HG02852 (cell line): ENCODE results near the gene MAU2.
"Not testable (repeated sequence)": the region's sequence is repeated elsewhere in the genome, so short reads cannot be mapped to it uniquely, and the experiment has no call there.

ENCODE experiments used
- ATAC-seq: cut with Tn5 transposase; IDR thresholded peaks from one replicate; pipeline ENCODE4 v1.9.1; 2021; ENCODE audit warnings: mild to moderate bottlenecking, moderate library complexity; ENCODE audit not compliant: unreplicated experiment

MAU2 gene

DNA sequence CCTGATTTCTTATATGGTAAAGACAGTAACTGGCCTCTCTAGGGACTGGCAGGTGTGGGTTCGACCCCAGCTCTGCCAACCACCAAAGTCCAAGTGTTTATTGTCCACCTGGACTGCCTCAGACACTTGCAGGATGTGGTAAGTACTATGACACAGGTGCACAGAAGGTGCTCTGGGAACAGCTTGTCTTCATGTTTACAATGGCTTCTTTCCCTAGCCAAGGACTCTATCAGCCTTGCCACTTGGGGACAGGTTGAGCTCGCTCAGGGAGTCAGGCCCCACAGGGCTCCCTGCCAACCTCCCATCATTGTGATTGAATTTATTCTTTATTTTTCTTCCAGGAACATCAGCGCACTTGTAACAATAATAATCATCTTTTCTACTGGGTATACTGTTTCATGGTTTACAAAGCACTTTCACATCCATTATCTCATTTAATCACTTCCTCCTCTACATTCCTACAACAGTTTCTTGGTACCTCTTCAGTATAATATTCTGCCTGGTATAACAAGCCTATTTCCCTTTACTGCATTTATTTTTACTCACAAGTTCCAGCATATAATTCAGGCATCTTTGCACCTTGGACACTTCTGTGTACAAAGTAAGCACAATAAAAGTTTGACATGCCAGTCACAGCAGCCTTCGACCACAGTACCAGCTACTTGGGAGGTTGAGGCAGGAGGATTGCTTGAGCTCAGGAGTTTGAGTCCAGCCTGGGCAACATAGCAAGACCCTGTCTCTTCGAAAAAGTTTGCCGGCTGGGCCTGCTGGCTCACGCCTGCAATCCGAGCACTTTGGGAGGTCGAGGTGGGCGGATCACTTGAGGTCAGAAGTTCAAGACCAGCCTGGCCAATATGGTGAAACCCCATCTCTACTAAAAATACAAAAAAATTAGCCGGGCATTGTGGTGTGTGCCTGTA lies 60.6 kb downstream of the MAU2 start:
- no peak for ATAC-seq

DNA sequence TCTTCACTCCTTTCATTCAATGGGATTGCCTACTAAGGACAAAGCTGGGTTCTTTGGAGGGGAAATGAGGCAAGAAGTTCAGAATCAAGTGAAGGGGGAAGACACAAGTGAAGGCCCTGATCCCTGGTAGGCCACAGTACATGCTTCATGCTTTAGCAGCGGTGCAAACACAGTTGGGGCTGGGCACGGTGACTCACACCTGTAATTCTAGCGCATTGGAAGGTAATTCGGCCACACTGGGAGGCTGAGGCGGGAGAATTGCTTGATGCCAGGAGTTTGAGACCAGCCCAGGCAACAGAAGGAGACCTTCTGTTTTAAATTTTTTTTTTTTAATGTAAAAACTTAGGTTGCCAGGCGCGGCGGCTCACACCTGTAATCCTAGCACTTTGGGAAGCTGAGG lies 61.5 kb downstream of the MAU2 start:
- ATAC-seq, result no peak

DNA sequence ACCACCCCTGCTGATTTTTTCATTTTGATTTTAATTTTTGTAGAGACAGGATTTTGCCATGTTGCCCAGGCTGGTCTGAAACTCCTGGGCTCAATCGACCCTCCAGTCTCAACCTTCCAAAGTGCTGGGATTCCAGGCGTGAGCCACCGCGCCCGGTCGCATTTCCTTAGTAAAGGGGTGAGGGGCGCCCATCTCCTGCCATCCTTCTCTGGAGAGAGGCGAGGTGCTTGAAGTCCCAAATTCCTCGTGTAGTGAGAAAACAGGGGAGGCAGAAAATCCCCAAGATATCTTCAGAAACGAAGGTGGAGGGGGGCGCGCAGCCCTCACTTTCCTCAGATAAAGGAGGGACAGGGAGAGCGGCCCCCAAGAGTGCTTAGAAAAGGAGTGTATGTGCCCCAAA lies 63.9 kb downstream of the MAU2 start:
- ATAC-seq, result no peak

DNA sequence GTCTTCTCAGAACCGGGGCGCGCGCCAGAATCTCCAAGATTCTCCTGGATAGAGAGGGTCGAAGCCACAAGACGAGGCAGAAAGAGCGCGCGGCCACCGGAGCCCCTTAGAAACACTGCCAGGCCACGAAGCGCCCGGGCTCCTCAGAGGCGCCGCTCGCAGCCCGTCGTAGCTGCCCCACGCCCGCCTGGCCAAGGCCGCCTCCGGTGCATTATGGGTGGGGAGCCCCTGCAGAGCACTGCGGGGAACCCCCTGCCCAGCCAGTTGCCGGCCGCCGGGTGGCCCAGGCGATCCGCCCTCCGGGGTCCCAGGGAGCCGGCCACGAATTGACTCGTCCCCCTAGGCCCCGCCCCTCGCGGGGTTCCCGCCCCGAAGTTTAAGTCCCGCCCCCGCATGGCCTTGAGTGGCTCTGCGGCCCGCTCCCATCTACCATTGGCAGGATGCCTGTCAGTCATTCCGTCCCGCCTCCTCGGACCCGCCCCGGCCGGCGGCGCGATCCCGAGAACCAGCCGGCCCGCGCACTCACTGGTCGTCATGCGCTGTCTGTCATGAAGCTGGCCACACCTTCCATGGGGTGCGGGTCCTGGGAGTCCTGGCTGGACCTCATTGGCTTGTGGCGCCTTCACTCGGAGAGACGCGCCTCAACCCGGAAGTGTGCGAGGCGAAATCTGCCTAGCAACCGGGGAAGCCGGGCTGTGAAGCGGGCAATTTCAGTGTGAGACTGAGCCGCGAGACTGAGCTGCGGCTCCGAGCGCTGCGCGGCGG lies 64.7 kb downstream of the MAU2 start:
- peak; percentile 90 for ATAC-seq

DNA sequence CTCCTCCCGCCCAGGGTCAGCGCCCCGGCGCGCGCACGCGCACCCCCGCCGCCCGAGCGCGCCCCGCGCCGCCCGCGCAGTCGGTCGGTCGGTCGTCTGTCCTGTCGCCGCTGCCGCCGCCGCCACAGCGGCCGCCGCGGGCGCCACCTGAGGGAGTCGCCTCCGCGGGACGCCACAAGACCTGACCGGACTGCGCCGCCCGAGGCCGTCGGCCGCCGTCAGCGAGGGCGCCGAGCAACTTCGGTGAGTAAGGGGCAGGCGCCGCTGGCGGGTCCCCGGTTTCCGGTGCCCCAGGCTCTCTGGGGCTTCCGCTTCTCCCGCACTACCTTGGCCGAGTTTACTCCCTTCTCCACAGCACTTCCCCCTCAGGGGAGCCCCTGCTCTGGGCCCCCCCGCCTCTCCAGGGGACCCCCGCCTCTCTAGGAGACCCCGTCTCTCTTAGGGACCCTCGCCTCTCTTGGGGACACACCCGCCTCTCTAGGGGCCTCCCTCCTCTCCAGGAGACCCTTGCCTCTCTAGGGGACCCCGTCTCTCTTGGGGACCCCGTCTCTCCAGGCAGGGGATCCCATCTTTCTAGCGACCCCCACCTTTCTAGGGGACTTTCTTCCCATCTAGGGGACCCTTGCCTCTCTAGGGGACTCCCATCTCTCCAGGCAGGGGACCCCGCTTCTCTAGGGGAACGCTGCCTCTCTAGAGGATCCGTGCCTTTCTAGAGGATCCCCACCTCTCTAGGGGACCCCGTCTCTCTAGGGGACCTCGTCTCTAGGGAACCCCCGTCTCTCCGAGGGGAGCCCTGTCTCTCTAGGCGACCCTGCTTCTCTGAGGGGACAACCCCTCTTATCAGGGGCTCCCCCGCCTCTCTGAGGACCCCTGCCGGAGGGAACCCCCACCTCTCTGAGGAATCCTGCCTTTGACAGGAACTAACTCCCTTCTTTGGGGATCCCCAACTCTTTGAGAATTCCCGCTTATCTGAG lies 65.6 kb downstream of the MAU2 start:
- peak; percentile 18 for ATAC-seq

DNA sequence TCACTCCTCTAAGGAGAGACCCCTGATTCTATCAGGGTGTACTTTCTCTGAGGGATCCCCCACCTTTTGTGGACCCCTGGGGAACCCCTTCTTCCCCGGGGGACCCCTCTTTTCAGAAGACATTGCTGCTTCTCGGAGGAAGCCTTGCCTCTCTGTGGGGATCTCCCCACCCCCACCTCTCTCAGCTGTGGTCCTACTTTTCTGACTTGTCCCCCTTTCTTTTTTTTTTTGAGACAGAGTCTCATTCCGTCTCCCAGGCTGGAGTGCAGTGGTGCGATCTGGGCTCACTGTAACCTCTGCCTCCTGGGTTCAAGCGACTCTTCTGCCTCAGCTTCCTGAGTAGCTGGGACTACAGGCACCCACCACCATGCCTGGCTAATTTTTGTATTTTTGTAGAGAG lies 66.5 kb downstream of the MAU2 start:
- no peak for ATAC-seq

DNA sequence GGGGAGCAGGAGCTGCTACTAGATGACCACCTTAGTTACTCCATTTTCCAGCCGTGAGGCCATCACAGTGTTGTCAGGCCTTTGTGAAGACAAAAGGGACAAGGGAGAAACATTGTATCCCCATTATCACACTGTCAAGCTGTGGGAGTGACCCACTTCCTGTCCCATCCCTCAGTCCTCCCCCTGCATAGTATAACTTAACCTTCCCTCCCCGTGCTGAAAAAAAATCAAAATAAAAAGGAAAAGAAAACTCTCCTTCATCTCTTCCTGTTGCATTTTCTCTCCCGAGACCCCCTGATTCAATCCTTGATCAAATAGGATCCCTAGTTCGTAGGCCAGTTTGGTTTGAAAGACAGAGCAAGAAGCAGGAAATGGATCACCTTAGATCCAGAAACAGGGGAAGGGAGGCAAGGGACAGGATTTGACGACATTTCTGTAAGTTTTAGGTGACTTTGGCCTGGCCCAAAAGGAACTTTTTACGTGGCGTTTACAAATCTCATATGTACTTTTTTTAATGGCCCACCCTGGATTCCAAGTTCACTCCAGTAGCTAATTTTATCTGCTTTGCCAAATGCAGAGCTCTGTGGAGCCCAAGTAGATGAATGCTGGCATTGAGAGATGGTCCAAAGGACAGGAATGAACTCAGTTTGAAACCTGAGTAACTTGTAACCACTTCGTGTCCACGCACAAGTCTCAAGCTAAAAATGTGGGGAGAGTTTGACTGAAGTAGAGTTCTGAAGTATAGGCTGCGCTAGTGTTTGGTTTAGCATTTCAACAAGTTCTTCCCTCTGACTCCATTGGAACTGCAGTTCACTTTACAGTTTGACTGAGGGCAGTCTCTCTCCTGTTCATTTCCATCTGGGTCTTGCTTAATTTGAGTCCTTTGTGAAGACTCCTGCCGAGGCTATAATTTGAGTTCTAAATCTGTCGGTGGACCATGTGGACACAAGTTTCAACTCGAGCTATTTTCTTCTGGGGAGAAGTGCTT lies 68.2 kb downstream of the MAU2 start:
- no peak for ATAC-seq

DNA sequence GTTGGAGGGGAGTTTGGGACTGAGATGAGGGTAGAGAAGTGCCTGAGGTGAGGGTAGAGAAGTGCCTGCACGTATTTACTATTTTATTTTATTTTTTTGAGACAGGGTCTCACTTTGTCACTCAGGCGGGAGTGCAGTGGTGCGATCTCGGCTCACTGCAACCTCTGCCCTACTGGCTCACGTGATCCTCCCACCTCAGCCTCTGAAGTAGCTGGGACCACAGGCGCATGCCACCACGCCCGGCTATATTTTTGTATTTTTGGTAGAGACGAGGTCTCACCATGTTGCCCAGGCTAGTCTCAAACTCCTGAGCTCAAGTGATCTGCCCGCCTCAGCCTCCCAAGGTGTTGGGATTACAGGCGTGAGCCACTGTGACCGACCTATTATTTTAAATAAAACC lies 69.1 kb downstream of the MAU2 start:
- not testable (repeated sequence) for ATAC-seq

DNA sequence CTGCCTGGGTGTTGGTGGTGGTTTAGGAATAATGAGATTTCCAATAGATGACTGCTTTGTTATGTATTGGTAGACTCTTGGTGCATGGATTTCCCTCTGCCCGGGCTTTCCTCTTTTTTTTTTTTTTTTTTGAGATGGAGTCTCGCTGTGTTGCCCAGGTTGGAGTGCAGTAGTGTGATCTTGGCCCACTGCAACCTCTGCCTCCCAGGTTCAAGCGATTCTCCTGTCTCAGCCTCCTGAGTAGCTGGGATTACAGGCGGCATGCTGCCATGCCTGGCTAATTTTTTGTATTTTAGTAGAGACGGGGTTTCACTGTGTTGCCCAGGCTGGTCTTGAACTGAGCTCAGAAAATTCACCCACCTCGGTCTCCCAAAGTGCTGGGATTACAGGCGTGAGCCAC lies 73.7 kb downstream of the MAU2 start:
- not testable (repeated sequence) for ATAC-seq

DNA sequence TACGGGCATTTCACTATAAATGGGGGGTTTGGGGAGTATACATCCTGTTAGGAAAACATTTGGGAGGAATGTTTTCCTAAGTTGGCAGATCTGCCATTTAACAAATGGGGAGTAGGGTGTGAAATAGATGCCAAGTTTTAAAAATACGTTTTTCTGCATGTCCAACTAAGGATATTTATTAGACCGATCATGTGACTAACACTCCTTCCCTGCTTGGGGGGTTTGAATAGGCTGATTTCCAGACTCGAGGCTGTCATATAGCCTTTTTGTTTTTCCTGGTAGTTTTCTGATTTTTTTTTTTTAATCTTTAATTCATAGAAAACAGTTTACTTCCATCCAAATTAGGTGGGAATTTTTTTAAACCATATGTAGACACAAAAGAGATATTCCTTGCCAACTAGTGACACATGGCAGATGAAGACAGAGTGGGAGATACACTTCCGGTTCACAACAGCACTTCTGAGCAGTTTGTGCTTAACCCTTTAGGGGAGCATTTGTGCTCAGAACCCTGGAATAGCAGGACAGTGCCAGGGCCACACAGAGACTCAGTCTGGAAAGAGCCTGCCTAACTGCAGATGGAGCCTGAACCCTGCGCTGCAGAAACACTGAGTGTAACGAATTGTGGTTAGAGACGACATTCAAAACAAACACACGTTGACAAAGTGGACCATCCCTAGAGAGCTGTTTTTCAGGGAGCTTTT lies 79.3 kb downstream of the MAU2 start:
- ATAC-seq, result no peak

DNA sequence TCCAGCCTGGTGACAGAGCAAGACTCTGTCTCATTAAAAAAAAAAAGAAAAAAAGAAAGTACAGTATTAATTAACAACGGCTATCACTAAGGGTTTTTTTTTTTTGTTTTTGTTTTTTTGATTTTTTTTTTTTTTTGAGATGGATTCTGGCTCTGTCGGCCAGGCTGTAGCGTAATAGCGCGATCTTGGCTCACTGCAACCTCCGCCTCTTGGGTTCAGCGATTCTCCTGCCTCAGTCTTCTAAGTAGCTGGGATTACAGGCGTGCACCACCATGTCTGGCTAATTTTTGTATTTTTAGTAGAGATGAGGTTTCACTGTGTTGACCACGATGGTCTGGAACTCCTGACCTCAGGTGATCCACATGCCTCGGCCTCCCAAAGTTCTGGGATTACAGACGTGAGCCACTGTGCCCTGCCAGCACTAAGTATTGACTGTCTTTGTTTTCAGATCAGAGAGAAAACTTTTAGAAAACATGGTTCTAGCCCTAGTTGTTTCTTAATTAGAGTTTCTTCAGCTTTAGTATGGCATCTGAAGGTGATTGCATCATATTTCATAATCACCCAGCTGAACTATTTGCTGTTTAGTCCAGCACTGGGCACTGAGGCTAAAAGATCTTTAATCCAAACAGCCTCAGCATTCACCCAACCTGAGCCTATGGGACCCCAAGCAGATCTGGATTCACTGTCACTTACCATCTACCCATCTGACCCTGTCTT lies 82.2 kb downstream of the MAU2 start:
- ATAC-seq, result no peak

DNA sequence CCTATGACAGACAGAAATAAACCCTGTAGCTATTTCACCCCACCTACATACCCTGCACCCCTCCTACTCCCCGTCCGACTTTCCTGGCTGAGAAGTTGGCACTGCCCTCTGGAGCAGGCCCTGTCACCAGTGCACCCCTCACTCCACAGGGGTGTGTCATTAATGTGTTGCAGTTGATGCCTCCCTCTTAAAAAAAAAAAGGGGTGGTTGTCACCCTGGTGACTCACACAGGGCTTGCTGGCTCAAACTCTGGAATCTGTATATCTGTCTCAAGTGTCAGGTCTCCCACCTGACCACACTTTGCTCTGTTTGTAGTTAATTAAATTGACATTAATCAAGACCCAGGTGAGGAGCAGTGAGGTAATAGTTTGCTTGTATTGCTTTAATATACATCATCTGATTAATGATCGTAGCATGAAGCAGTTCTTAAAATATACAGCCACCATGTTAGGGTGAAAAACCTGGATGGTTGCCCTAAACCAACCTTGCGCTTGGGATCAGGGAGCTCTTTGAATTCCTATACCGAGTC lies 82.8 kb downstream of the MAU2 start:
- no peak for ATAC-seq

DNA sequence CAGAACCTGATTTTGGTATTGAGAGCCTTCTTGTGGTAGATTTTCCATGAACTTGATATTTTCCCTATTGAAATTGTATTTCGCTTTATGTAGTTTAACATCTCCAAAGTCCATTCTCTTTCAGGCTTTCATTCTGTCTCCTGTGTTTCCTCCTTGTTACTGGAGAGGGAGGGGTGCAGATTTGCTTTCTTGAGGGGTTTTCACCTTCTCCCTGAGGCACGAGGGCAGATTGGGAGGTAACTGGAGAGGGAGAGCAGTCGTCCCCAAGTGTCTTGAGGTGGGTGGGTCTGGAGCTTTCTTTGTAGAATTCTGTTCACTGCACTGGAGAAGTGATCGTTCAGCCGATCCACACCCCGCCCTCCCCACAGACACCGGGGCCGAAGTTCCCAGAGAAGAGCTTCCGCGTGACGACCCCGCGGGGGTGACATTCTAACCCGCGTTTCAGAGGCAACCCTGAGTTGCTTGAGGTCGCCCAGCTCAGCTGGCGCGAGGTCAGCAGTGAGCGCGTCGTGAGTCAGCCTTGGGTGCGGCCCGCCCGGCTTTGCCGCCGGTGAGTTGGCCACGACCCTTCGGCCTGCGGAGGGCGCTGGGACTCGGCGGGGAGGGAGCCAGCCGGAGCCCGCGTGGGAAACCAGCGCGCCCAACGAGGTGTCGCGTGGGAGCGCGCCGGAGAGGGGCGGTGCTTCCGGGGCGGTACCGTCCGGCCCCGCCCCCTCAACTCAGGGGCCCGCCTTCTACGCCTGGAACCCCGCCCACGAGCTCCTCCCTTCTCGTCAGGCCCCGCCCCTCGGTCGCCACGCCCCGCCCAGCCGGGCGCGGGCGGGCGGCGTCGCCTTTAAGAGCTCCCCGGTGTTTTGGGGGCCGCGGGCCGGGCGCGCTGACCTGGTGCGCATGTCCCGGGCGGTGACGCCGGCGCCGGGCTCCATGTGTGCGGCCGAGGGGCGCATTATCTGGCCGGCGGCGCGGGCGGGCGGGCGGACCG lies 84.5 kb downstream of the MAU2 start, which contains the start of gene GATAD2A:
Gene GATAD2A (plus strand): TSS at position 797 of the 982 bp plus-strand sequence. CDS start 59,671 bp downstream, outside the sequence.
- ATAC-seq, result peak; percentile 73

DNA sequence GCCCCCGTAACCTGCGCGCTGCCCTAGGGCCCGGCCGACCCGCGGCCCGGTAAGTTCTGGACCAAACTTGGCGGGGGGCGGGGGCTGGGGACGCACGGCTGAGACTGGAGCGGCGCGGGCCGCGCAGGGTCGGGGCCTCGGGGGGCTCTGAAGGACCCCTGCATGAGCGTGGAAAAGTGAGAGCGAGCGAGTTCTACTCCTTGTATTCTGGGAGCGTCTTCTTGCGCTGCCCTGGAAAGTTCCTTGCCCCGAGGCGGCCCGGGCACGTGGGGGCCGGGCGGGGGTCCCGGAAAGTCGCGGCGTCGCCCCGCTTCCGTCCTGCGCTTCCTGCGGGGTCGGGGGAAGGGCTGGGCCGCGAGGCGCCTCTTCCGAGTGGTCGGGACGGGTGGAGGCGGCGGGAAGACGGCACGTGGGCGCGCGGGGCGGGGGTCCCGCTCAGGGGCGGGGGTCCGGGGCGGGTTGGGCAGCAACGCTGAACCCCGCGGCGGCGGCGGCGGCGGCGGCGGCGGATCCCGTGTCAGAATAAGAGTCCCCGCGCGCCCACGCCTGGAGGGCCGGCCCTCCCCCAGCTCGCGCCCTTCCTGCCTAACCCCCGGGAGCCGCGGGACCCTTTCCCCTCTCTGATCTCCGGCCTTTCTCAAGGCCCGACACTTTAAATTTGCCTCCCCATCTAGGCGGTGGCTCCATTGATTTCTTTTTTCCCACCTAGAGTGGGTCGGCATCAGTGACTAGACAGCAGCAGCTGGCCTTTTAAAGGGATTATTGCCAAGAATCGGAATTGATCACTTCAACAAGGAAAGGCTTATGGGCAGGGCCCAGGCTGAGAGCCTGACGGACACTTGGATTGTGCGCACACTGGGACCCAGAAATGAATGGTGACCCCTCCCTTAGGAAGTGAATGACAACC lies 85.6 kb downstream of the MAU2 start:
- ATAC-seq, result peak; percentile 27

DNA sequence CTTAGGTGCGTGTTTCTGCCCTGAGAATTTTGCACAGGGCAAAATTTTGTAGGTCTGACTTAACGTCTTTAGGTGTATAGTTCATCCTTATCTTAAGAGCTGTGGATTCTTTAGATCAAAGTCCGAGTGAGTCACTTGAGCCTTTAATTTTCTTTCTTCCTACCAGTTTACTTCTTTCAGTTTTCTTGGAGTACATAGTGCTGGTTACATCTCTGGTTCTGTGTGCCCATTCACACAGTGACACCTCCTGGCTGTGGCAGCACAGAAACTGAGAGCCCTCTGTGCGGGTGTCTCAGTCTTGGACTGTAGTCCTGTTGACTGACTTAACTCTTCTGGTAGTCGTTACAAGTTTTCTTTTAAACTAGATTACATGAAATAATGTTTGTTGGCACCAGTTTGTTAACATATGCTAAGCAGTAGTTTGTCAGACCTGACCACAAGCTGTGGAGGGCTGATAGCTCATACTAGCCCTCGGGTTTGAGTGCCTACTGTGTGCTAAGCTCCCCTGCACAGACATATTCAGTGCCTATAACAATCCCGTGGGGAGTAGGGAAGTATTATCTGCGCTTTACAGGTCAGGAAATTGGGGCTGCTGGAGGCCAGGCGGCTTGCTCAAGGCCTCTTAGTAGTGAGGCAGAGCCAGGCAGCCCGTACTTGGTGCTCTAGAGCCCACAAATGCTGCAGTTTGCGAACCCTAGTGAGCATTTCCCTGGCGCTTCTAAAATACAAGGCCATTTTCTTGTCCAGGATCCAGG lies 86.4 kb downstream of the MAU2 start:
- ATAC-seq, result no peak
